ENCODE data around the gene GALNT12.

GALNT12 gene

DNA sequence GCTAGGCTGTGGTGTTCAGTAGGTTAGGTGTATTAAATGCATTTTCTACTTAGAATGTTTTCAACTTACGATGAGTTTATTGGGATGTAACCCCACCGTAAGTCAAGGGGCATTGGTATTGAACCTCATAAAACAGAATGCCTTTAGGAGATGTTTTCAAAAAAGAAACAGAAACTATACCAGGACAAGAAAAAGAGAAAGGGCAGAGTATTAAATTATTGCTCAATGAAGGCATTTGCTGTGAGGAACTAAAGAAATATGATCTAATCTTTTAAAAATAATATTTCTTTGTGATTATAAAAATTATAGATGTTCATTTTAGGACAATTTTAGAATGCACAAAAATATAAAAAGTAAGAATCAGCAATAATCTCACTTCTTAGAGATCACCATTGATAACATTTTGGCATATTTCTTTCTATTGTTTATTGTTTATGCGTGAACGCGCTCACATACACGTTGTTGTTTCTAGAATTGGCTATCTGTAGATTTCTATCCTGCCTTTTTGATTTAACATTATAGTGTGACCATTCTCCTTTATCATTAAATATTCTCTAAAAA lies 8.0 kb downstream of the GALNT12 start:
- H3K9me3 ChIP-seq (ENCODE audit: insufficient read depth, low read length) = no peaks in the 10 kb centered on the region
- no peak overlapping the region for H3K4me2 ChIP-seq (ENCODE audit: low read length)

DNA sequence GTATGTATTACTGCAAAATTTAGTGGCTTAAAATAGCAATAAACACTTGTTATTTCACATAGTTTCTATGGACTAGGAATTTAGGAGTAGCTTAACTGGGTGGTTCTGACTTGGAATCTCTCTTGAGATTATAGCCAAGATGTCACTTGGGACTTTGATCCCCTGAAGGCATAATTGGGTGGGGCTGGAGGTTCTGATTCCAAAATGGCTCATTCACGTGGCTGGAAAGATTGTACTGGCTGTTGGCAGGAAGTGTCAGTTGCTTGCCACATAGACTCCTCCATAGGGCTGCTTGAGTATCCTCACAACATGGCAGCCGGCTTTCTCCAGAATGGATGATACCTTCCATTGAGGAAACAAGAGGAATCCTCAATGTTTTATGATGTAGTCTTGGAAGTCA lies 11.3 kb downstream of the GALNT12 start:
- Histone ChIP-seq H3K4me3 (ENCODE audit: low read length) (no peak overlapping the region), H3K4me1 (ENCODE audit: low read length) (no peaks in the 10 kb centered on the region), H3K79me2 (ENCODE audit: low read length) (no peaks in the 10 kb centered on the region), H3K4me2 (ENCODE audit: low read length) (no peak overlapping the region), H3K27me3 (ENCODE audit: low read depth, low read length) (no peaks in the 10 kb centered on the region), H4K20me1 (ENCODE audit: insufficient read depth, low read length) (no peaks in the 10 kb centered on the region), H3K9me3 (ENCODE audit: insufficient read depth, low read length) (no peaks in the 10 kb centered on the region), H3K36me3 (replicated peaks; ENCODE audit: low read depth, low read length) (no peaks in the 10 kb centered on the region), H3K27ac (ENCODE audit: low read length) (no peak overlapping the region), H2AFZ (ENCODE audit: low read depth, low read length) (no peak overlapping the region), H3K9ac (ENCODE audit: low read length) (no peak overlapping the region)
- TF ChIP-seq, protein P1, sequence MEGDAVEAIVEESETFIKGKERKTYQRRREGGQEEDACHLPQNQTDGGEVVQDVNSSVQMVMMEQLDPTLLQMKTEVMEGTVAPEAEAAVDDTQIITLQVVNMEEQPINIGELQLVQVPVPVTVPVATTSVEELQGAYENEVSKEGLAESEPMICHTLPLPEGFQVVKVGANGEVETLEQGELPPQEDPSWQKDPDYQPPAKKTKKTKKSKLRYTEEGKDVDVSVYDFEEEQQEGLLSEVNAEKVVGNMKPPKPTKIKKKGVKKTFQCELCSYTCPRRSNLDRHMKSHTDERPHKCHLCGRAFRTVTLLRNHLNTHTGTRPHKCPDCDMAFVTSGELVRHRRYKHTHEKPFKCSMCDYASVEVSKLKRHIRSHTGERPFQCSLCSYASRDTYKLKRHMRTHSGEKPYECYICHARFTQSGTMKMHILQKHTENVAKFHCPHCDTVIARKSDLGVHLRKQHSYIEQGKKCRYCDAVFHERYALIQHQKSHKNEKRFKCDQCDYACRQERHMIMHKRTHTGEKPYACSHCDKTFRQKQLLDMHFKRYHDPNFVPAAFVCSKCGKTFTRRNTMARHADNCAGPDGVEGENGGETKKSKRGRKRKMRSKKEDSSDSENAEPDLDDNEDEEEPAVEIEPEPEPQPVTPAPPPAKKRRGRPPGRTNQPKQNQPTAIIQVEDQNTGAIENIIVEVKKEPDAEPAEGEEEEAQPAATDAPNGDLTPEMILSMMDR (IDR thresholded peaks at IDR 0.05; ENCODE audit: low read depth, low read length) = no peak
- TF ChIP-seq EZH2phosphoT487 (IDR thresholded peaks at IDR 0.05; ENCODE audit: low read depth) = no peak

More for the DNA sequence above, 8.0 kb downstream of the GALNT12 start:
- H2AFZ ChIP-seq (ENCODE audit: low read depth, low read length) = no peak overlapping the region
- H3K27ac ChIP-seq (ENCODE audit: low read length) = no peak overlapping the region
- no peaks in the 10 kb centered on the region for H3K27me3 ChIP-seq (ENCODE audit: low read depth, low read length)
- H3K36me3 ChIP-seq (replicated peaks; ENCODE audit: low read depth, low read length) = no peaks in the 10 kb centered on the region
- no peaks in the 10 kb centered on the region for H3K79me2 ChIP-seq (ENCODE audit: low read length)
- TF ChIP-seq, protein P1 (IDR thresholded peaks at IDR 0.05; ENCODE audit: low read depth, low read length) = no peak
- no peak for TF ChIP-seq EZH2phosphoT487 (IDR thresholded peaks at IDR 0.05; ENCODE audit: low read depth)
- peaks cover 11% of the 10 kb centered on the region for H3K4me1 ChIP-seq (ENCODE audit: low read length)
- no peak overlapping the region for H3K4me3 ChIP-seq (ENCODE audit: low read length)
- H4K20me1 ChIP-seq (ENCODE audit: insufficient read depth, low read length) = no peaks in the 10 kb centered on the region
- no peak overlapping the region for H3K9ac ChIP-seq (ENCODE audit: low read length)

DNA sequence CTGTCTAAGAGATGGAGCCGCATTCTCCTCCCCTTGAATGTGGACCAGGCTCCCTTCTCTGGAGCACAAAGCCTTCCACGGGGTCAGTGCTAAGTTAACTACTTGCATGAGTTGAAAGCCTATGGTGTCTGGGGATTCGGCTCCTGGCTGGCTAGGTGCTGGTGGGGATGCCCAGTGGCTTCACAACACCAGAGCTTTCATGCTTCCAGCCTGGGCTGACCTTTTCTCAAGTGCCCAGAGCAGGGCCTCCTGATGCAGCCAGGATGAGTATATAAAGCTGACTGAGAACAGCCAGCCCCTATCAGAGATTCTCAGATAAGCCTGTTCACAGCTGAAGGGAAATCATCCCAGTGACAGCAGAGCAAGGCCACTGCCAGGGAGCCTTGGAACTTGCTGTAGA lies 11.8 kb downstream of the GALNT12 start:
- H4K20me1 ChIP-seq (ENCODE audit: insufficient read depth, low read length) = no peaks in the 10 kb centered on the region
- no peaks in the 10 kb centered on the region for H3K79me2 ChIP-seq (ENCODE audit: low read length)
- no peaks in the 10 kb centered on the region for H3K36me3 ChIP-seq (replicated peaks; ENCODE audit: low read depth, low read length)
- no peaks in the 10 kb centered on the region for H3K9me3 ChIP-seq (ENCODE audit: insufficient read depth, low read length)
- H3K9ac ChIP-seq (ENCODE audit: low read length) = no peak overlapping the region
- TF ChIP-seq, protein P1 (IDR thresholded peaks at IDR 0.05; ENCODE audit: low read depth, low read length) = no peak
- H2AFZ ChIP-seq (ENCODE audit: low read depth, low read length) = no peak overlapping the region
- H3K27me3 ChIP-seq (ENCODE audit: low read depth, low read length) = no peaks in the 10 kb centered on the region
- H3K4me3 ChIP-seq (ENCODE audit: low read length) = no peak overlapping the region
- no peak overlapping the region for H3K4me2 ChIP-seq (ENCODE audit: low read length)
- H3K4me1 ChIP-seq (ENCODE audit: low read length) = no peaks in the 10 kb centered on the region
- no peak overlapping the region for H3K27ac ChIP-seq (ENCODE audit: low read length)

DNA sequence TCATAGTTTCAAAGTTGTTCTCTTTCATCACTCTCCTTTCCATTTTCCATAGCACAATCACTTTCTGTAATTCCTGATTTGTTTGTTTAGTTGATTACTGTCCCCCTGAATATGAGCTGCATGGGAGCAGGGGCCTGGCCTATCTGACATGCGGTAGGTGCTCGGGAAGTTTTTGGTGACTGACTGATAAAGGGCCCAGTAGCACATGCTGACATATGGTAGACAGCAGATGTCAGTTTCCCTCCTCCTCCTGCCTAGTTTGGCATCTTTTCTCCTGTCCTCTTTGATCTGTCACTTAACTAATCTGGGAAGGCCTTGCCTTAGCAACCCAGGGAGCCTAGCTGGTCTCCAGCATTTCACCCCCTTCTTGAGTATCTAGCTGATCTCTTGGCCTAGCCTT lies 14.4 kb downstream of the GALNT12 start:
- H3K4me1 ChIP-seq (ENCODE audit: low read length) = no peaks in the 10 kb centered on the region
- no peaks in the 10 kb centered on the region for H3K27me3 ChIP-seq (ENCODE audit: low read depth, low read length)
- H3K36me3 ChIP-seq (replicated peaks; ENCODE audit: low read depth, low read length) = no peaks in the 10 kb centered on the region
- H3K4me3 ChIP-seq (ENCODE audit: low read length) = no peak overlapping the region
- H3K9ac ChIP-seq (ENCODE audit: low read length) = no peak overlapping the region
- TF ChIP-seq EZH2phosphoT487 (IDR thresholded peaks at IDR 0.05; ENCODE audit: low read depth) = no peak
- TF ChIP-seq, protein P1 (IDR thresholded peaks at IDR 0.05; ENCODE audit: low read depth, low read length) = no peak
- no peak overlapping the region for H2AFZ ChIP-seq (ENCODE audit: low read depth, low read length)
- H3K9me3 ChIP-seq (ENCODE audit: insufficient read depth, low read length) = no peaks in the 10 kb centered on the region
- no peak overlapping the region for H3K27ac ChIP-seq (ENCODE audit: low read length)
- no peaks in the 10 kb centered on the region for H3K79me2 ChIP-seq (ENCODE audit: low read length)
- no peaks in the 10 kb centered on the region for H4K20me1 ChIP-seq (ENCODE audit: insufficient read depth, low read length)
- H3K4me2 ChIP-seq (ENCODE audit: low read length) = no peak overlapping the region
